ENCODE data around the gene TPM4.

Gene TPM4

DNA sequence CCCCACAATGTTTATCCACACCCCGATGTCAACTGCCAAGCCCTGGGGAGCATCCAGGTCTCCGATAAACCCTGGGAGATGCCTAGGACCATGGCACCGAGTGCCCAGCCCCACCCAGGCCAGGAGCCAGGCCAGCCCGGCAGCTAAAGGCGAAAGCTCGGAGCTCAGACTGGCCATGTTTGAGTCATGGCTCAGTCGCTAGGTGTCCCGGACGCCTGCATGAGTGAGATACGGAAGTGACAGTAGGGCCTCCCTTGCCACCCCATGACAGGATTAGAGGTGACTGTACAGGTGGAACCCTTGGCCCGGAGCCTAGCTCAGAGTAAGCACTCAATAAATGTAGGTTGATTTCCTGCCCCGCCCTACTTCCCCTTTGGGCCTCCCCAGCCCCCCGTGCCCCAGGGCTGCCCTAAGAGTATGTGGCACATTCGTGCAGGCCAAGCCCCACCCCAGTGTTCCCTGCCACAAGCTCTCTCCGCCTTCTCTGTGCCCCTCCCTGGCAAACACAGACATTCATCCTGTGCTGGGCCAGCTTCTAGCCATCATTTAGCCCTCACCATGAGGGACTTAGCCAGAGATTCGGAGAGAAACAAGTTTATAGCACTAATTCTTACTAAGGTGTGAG is 5.8 kb upstream of the TPM4 start:
- Histone ChIP-seq H3K27ac (ENCODE audit: insufficient read depth in 1 of 2, low read depth in 1 of 2, low read length in 2 of 2, poor library complexity in 1 of 2, severe bottlenecking in 2 of 2) (peak overlapping the region; percentile 62 to 89), H3K4me1 (ENCODE audit: control extremely low read depth in 1 of 4, control insufficient read depth in 4 of 4, insufficient read depth in 4 of 4, low read length in 3 of 4) (peaks cover 2 to 77% (median 50%) of the 10 kb centered on the region in 4 experiments), H3K4me3 (ENCODE audit: control insufficient read depth in 1 of 7, extremely low read depth in 1 of 7, insufficient read depth in 4 of 7, low read depth in 2 of 7, low read length in 6 of 7) (peak overlapping the region in 4 of 7 experiments; percentile 7 to 50 (median 42)), H3K36me3 (ENCODE audit: control insufficient read depth in 4 of 4, insufficient read depth in 4 of 4, low read length in 3 of 4) (no peaks in the 10 kb centered on the region), H3K27me3 (replicated peaks in 2 of 5; ENCODE audit: control insufficient read depth in 4 of 5, insufficient read depth in 5 of 5, low read length in 4 of 5) (no peaks in the 10 kb centered on the region), H3K9me3 (ENCODE audit: control extremely low read depth in 1 of 5, control insufficient read depth in 4 of 5, insufficient read depth in 2 of 5, low read depth in 1 of 5, low read length in 4 of 5) (no peaks in the 10 kb centered on the region)
- peak; percentile 91 to 99 (median 98) for DNase-seq
- WGBS (ENCODE audit: insufficient coverage) = 5% methylated on average over 16 of the region's 16 CpGs
- ChIA-PET CTCF (interaction anchor here (0.5 to 4.7 kb wide), 7 partner anchors 14 to 1322 kb away, joined by 3 to 47 read pairs (median 4); partner anchors contain the start of gene FAM32A), POLR2A (interaction anchor here (1.0 to 1.8 kb wide), 2 partner anchors 16 to 69 kb away, joined by 3 to 12 read pairs; no protein-coding TSS in a partner anchor)

DNA sequence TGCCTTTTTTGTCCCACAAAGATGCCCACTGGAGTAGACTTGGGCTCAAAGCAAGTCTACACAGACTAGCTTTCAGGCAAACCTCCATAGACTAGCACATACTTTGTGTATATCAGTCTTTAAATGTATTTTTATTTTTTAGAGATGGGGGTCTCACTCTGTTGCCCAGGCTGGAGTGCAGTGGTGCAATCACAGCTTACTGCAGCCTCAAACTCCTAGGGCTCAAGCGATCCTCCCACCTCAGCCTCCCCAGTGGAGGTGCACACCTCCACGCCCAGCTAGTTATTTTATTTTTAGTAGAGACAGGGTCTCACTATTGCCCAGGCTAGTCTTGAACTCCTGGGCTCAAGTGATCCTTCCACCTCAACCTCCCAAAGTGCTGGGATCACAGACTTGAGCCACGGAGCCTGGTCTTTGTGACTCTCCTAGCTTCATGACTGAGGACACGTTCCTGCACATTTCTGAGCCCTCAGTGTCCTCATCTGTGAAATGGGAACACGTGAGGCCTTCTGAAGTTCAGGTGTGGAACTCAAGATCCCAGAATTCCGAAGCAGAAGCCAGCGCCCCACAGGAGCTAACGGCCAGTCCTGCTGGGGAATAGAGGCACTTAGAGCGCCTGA is 5.1 kb upstream of the TPM4 start:
- H3K36me3 ChIP-seq (ENCODE audit: control insufficient read depth in 4 of 4, insufficient read depth in 4 of 4, low read length in 3 of 4) = no peaks in the 10 kb centered on the region
- peak overlapping the region; percentile 62 to 89 for H3K27ac ChIP-seq (ENCODE audit: insufficient read depth in 1 of 2, low read depth in 1 of 2, low read length in 2 of 2, poor library complexity in 1 of 2, severe bottlenecking in 2 of 2)
- 91% methylated on average over 9 of the region's 9 CpGs for WGBS (ENCODE audit: insufficient coverage)
- H3K4me3 ChIP-seq (ENCODE audit: control insufficient read depth in 1 of 7, extremely low read depth in 1 of 7, insufficient read depth in 4 of 7, low read depth in 2 of 7, low read length in 6 of 7) = peak overlapping the region in 1 of 7 experiments; percentile 33
- no peak for DNase-seq
- ChIA-PET POLR2A (interaction anchor here (1.0 to 1.8 kb wide), 2 partner anchors 15 to 69 kb away, joined by 3 to 12 read pairs; no protein-coding TSS in a partner anchor), CTCF (interaction anchor here (0.5 to 4.7 kb wide), 5 partner anchors 14 to 1321 kb away, joined by 3 to 47 read pairs (median 4); no protein-coding TSS in a partner anchor)
- H3K27me3 ChIP-seq (replicated peaks in 2 of 5; ENCODE audit: control insufficient read depth in 4 of 5, insufficient read depth in 5 of 5, low read length in 4 of 5) = no peaks in the 10 kb centered on the region
- no peaks in the 10 kb centered on the region for H3K9me3 ChIP-seq (ENCODE audit: control extremely low read depth in 1 of 5, control insufficient read depth in 4 of 5, insufficient read depth in 2 of 5, low read depth in 1 of 5, low read length in 4 of 5)
- H3K4me1 ChIP-seq (ENCODE audit: control extremely low read depth in 1 of 4, control insufficient read depth in 4 of 4, insufficient read depth in 4 of 4, low read length in 3 of 4) = peaks cover 2 to 81% (median 55%) of the 10 kb centered on the region in 4 experiments

GRCh38 chr19:16073481-16073880 is 2.8 kb upstream of the TPM4 start:
- peaks cover 6 to 78% (median 64%) of the 10 kb centered on the region in 4 experiments for H3K4me1 ChIP-seq (ENCODE audit: control extremely low read depth in 1 of 4, control insufficient read depth in 4 of 4, insufficient read depth in 4 of 4, low read length in 3 of 4)

DNA sequence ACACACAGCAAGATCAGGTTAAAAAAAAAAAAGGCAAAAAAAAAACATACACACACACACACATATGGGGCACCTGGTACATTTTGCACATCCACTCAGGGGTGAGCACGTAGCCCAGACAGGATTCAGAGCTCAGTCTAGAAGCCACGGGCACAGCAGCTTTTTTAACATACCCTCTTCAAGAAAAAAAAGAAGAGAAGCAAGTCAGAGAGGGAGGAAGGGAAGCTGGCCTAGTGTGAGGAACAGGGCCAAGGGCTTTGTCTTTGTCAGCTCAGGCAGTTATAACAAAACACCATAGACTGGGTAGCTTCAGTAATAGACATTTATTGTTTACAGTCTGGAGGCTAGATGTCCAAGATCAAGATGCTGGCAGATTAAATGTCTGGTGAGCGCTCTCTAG is 2.3 kb upstream of the TPM4 start:
- 88% methylated on average over 1 of the region's 3 CpGs for WGBS (ENCODE audit: insufficient coverage)
- DNase-seq = peak in 2 of 3 donors; percentile 62 to 69

More at GRCh38 chr19:16073481-16073880, 2.8 kb upstream of the TPM4 start:
- H3K27ac ChIP-seq (ENCODE audit: insufficient read depth in 1 of 2, low read depth in 1 of 2, low read length in 2 of 2, poor library complexity in 1 of 2, severe bottlenecking in 2 of 2) = peak overlapping the region in 1 of 2 experiments; percentile 70
- no peak for DNase-seq
- peaks cover 0 to 7% (median 0%) of the 10 kb centered on the region in 4 experiments for H3K36me3 ChIP-seq (ENCODE audit: control insufficient read depth in 4 of 4, insufficient read depth in 4 of 4, low read length in 3 of 4)
- no peaks in the 10 kb centered on the region for H3K9me3 ChIP-seq (ENCODE audit: control extremely low read depth in 1 of 5, control insufficient read depth in 4 of 5, insufficient read depth in 2 of 5, low read depth in 1 of 5, low read length in 4 of 5)
- ChIA-PET CTCF (interaction anchor here (0.8 to 4.7 kb wide), 4 partner anchors 9 to 112 kb away, joined by 3 to 47 read pairs (median 26); partner anchors contain the start of gene FAM32A), POLR2A (no interaction called here)
- H3K4me3 ChIP-seq (ENCODE audit: control insufficient read depth in 1 of 7, extremely low read depth in 1 of 7, insufficient read depth in 4 of 7, low read depth in 2 of 7, low read length in 6 of 7) = no peak overlapping the region
- WGBS (ENCODE audit: insufficient coverage) = 98% methylated on average over 3 of the region's 7 CpGs
- no peaks in the 10 kb centered on the region for H3K27me3 ChIP-seq (replicated peaks in 2 of 5; ENCODE audit: control insufficient read depth in 4 of 5, insufficient read depth in 5 of 5, low read length in 4 of 5)

GRCh38 chr19:16074488-16075365 is 1.6 kb upstream of the TPM4 start:
- 95% methylated on average over 10 of the region's 10 CpGs for WGBS (ENCODE audit: insufficient coverage)
- H3K27me3 ChIP-seq (replicated peaks in 2 of 5; ENCODE audit: control insufficient read depth in 4 of 5, insufficient read depth in 5 of 5, low read length in 4 of 5) = no peaks in the 10 kb centered on the region
- peaks cover 0 to 9% (median 0%) of the 10 kb centered on the region in 4 experiments for H3K36me3 ChIP-seq (ENCODE audit: control insufficient read depth in 4 of 4, insufficient read depth in 4 of 4, low read length in 3 of 4)
- CTCF ChIA-PET = interaction anchor here (0.8 to 4.7 kb wide), 8 partner anchors 10 to 111 kb away, joined by 3 to 47 read pairs (median 7); partner anchors contain the start of gene FAM32A
- POLR2A ChIA-PET = no interaction called here
- no peaks in the 10 kb centered on the region for H3K9me3 ChIP-seq (ENCODE audit: control extremely low read depth in 1 of 5, control insufficient read depth in 4 of 5, insufficient read depth in 2 of 5, low read depth in 1 of 5, low read length in 4 of 5)
- peak overlapping the region in 2 of 7 experiments; percentile 81 to 98 for H3K4me3 ChIP-seq (ENCODE audit: control insufficient read depth in 1 of 7, extremely low read depth in 1 of 7, insufficient read depth in 4 of 7, low read depth in 2 of 7, low read length in 6 of 7)
- H3K27ac ChIP-seq (ENCODE audit: insufficient read depth in 1 of 2, low read depth in 1 of 2, low read length in 2 of 2, poor library complexity in 1 of 2, severe bottlenecking in 2 of 2) = peak overlapping the region in 1 of 2 experiments; percentile 87
- DNase-seq = no peak
- peaks cover 13 to 81% (median 72%) of the 10 kb centered on the region in 4 experiments for H3K4me1 ChIP-seq (ENCODE audit: control extremely low read depth in 1 of 4, control insufficient read depth in 4 of 4, insufficient read depth in 4 of 4, low read length in 3 of 4)

More for the DNA sequence above, 2.3 kb upstream of the TPM4 start:
- peaks cover 0 to 8% (median 0%) of the 10 kb centered on the region in 4 experiments for H3K36me3 ChIP-seq (ENCODE audit: control insufficient read depth in 4 of 4, insufficient read depth in 4 of 4, low read length in 3 of 4)
- H3K27me3 ChIP-seq (replicated peaks in 2 of 5; ENCODE audit: control insufficient read depth in 4 of 5, insufficient read depth in 5 of 5, low read length in 4 of 5) = no peaks in the 10 kb centered on the region
- H3K9me3 ChIP-seq (ENCODE audit: control extremely low read depth in 1 of 5, control insufficient read depth in 4 of 5, insufficient read depth in 2 of 5, low read depth in 1 of 5, low read length in 4 of 5) = no peaks in the 10 kb centered on the region
- H3K27ac ChIP-seq (ENCODE audit: insufficient read depth in 1 of 2, low read depth in 1 of 2, low read length in 2 of 2, poor library complexity in 1 of 2, severe bottlenecking in 2 of 2) = peak overlapping the region in 1 of 2 experiments; percentile 70
- CTCF ChIA-PET = interaction anchor here (0.8 to 4.7 kb wide), 4 partner anchors 9 to 111 kb away, joined by 3 to 47 read pairs (median 26); partner anchors contain the start of gene FAM32A
- no peak overlapping the region for H3K4me3 ChIP-seq (ENCODE audit: control insufficient read depth in 1 of 7, extremely low read depth in 1 of 7, insufficient read depth in 4 of 7, low read depth in 2 of 7, low read length in 6 of 7)
- POLR2A ChIA-PET = no interaction called here
- H3K4me1 ChIP-seq (ENCODE audit: control extremely low read depth in 1 of 4, control insufficient read depth in 4 of 4, insufficient read depth in 4 of 4, low read length in 3 of 4) = peaks cover 7 to 80% (median 68%) of the 10 kb centered on the region in 4 experiments

GRCh38 chr19:16075430-16076153 is 703 bp upstream of the TPM4 start:
- peaks cover 0 to 16% (median under 1%) of the 10 kb centered on the region in 4 experiments for H3K36me3 ChIP-seq (ENCODE audit: control insufficient read depth in 4 of 4, insufficient read depth in 4 of 4, low read length in 3 of 4)
- peak overlapping the region; percentile 50 to 87 for H3K27ac ChIP-seq (ENCODE audit: insufficient read depth in 1 of 2, low read depth in 1 of 2, low read length in 2 of 2, poor library complexity in 1 of 2, severe bottlenecking in 2 of 2)
- no peaks in the 10 kb centered on the region for H3K27me3 ChIP-seq (replicated peaks in 2 of 5; ENCODE audit: control insufficient read depth in 4 of 5, insufficient read depth in 5 of 5, low read length in 4 of 5)
- H3K9me3 ChIP-seq (ENCODE audit: control extremely low read depth in 1 of 5, control insufficient read depth in 4 of 5, insufficient read depth in 2 of 5, low read depth in 1 of 5, low read length in 4 of 5) = no peaks in the 10 kb centered on the region
- CTCF ChIA-PET = interaction anchor here (0.9 to 3.6 kb wide), 9 partner anchors 11 to 110 kb away, joined by 3 to 40 read pairs (median 4); partner anchors contain the start of gene FAM32A
- peak overlapping the region; percentile 76 to 98 (median 85) for H3K4me3 ChIP-seq (ENCODE audit: control insufficient read depth in 1 of 7, extremely low read depth in 1 of 7, insufficient read depth in 4 of 7, low read depth in 2 of 7, low read length in 6 of 7)
- POLR2A ChIA-PET = interaction anchor here (0.6 to 2.7 kb wide), 3 partner anchors 11 to 1671 kb away, joined by 4 to 15 read pairs (median 4); partner anchors contain the start of gene RAB8A
- no peak for DNase-seq
- H3K4me1 ChIP-seq (ENCODE audit: control extremely low read depth in 1 of 4, control insufficient read depth in 4 of 4, insufficient read depth in 4 of 4, low read length in 3 of 4) = peaks cover 13 to 81% (median 72%) of the 10 kb centered on the region in 4 experiments
- 32% methylated on average over 21 of the region's 21 CpGs for WGBS (ENCODE audit: insufficient coverage)

Data from common myeloid progenitor, CD34-positive (primary cell).